ENCODE measurements around the gene ABCF3.

DNA sequence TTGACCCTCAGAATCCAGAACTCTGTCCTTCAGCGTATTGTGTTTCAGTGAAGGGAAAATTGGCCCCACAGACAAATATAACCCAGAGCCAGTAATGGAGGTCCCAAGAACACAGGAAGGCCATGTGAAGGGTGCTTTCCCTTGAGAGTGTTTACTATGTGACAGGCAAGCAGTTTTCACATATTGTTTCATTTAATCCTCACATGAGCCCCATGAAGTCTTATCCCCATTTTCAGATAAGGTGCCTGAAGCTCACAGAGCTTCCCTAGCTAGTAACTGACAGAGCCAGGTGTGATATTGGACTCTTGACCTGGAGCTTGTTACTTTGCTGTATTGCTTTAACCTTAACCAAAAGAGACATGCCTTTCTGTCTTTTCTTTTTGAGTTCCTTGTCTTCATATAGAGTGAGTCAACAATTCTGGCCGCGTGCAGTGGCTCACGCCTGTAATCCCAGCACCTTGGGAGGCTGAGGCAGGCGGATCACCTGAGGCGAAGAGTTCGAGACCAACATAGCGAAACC is 40.2 kb upstream of the ABCF3 start:
- TF ChIP-seq EZH2 (IDR thresholded peaks at IDR 0.05; ENCODE audit: insufficient read depth, poor library complexity, severe bottlenecking) (no peak), EZH2phosphoT487 (IDR thresholded peaks at IDR 0.05; ENCODE audit: insufficient read depth, low read depth) (no peak)
